ENCODE results near the gene CLIC6.
"Not testable (repeated sequence)": the region's sequence is repeated elsewhere in the genome, so short reads cannot be mapped to it uniquely, and the experiment has no call there.

Gene CLIC6

GRCh38 chr21:34653522-34653921, 15.3 kb upstream of the CLIC6 start:
- DNase-seq (ENCODE audit: low spot score), result no peak

DNA sequence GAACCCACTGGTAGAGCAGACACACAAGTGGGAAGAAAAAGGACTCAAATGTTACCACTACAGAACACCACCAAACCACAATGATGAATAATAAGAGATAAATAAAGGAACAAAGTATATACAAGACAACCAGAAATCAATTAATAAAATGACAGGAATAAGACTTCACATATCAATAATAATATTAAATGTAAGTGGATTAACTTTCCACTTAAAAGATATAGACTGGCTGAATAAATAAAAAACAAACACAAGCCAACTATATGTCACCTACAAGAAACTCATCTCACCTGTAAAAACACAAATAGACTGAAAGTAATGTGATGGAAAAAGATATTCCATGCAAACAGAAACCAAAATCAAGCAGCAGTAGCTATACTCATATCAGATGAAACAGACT, 6.9 kb upstream of the CLIC6 start:
- no peak for DNase-seq (ENCODE audit: low spot score)

- DNase-seq (ENCODE audit: low spot score), result no peak
These were observed 1.0 kb upstream of the CLIC6 start for GRCh38 chr21:34667761-34668160.

DNA sequence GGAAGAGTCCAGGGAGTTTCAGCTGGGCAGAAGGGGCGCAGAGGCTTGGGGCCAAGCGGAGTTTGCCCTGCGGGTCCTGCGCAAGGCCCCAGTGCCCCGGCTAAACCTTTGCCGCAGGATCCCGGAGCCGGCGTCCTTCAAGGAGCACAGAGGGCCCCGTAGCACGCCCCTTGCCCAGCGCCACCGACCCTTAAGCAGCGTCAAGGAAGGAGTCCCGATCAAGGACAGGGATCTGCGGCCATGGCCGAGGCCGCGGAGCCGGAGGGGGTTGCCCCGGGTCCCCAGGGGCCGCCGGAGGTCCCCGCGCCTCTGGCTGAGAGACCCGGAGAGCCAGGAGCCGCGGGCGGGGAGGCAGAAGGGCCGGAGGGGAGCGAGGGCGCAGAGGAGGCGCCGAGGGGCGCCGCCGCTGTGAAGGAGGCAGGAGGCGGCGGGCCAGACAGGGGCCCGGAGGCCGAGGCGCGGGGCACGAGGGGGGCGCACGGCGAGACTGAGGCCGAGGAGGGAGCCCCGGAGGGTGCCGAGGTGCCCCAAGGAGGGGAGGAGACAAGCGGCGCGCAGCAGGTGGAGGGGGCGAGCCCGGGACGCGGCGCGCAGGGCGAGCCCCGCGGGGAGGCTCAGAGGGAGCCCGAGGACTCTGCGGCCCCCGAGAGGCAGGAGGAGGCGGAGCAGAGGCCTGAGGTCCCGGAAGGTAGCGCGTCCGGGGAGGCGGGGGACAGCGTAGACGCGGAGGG, 520 bp downstream of the CLIC6 start:
- DNase-seq (ENCODE audit: low spot score), result no peak

DNA sequence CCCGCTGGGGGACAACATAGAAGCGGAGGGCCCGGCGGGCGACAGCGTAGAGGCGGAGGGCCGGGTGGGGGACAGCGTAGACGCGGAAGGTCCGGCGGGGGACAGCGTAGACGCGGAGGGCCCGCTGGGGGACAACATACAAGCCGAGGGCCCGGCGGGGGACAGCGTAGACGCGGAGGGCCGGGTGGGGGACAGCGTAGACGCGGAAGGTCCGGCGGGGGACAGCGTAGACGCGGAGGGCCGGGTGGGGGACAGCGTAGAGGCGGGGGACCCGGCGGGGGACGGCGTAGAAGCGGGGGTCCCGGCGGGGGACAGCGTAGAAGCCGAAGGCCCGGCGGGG, 1.1 kb downstream of the CLIC6 start:
- not testable (repeated sequence) for DNase-seq (ENCODE audit: low spot score)

GRCh38 chr21:34670220-34670961, 1.6 kb downstream of the CLIC6 start:
- no peak for DNase-seq (ENCODE audit: low spot score)

GRCh38 chr21:34670962-34671348, 2.2 kb downstream of the CLIC6 start:
- no peak for DNase-seq (ENCODE audit: low spot score)

DNA sequence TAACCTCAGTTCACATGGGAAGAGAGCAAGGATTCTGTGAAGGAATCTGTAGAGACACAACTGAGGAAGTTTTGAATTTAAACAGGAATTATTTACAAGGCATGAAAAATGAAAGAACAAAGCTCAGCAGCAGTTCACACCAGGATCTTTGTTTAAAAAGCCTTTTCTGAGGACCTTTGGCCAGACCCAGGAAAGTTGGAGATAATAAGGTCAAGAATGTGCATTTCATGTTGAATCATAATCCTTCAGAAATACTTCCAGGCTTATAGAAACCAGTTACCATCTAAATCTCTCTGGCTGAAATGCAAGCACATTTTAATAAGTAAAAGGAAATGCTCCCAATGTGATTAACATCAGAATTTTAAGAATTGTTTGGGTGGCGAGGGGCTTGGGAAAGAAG, 2.7 kb downstream of the CLIC6 start:
- no peak for DNase-seq (ENCODE audit: low spot score)

- DNase-seq (ENCODE audit: low spot score), result no peak
These were observed 3.1 kb downstream of the CLIC6 start for GRCh38 chr21:34671891-34672290.

DNA sequence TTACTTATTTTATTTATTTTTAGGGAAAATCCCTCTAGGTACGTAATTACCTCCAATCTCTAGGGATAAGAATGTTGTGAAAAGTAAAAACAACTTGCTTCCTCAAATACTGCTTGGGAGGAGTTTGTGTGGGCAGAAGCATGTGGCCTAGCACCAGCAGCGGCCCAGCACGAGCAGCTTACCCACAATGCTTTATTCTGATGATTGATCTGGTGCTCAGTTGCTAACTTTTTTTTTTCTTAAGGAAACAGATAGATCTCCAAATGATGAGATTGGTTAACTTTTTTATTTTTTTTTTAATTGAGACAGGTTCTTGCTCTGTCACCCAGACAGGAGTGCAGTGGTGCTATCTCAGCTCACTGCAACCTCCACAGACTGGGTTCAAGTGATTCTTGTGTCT, 4.2 kb downstream of the CLIC6 start:
- no peak for DNase-seq (ENCODE audit: low spot score)

- no peak for DNase-seq (ENCODE audit: low spot score)
These were observed 5.7 kb downstream of the CLIC6 start for GRCh38 chr21:34674468-34674867.

DNA sequence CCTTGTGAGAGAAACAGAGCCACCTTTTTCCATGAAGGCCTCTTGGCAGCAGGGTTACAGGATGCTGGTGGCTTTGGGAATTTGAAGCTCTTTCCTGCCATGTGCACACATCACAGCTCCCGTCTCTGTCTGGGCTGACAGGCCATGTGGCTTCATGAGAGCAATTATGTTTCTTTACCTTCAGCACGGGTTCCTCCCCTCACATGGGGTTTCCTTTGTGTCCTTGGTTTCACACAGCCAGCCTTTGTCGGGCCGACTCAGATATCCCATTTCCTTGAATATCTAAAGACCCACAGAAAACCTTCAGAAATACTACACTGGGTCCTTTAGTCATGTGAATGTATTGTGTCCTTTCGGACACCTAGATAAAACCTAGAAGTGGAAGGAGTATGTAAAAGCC, 7.1 kb downstream of the CLIC6 start:
- no peak for DNase-seq (ENCODE audit: low spot score)

DNA sequence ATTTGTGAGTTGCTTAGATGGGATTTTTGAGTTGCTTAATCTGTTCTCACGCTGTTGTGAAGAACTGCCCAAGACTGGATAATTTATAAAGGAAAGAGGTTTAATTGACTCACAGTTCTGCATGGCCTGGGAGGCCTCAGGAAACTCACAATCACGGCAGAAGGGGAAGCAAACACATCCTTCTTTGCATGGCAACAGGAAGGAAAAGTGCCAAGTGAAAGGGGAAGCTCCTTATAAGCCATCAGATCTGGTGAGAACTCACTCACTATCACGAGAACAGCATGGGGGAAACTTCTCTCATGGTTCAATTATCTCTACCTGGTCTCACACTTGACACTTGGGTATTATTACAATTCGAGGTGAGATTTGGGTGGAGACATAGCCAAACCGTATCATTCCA, 10.3 kb downstream of the CLIC6 start:
- no peak for DNase-seq (ENCODE audit: low spot score)

DNA sequence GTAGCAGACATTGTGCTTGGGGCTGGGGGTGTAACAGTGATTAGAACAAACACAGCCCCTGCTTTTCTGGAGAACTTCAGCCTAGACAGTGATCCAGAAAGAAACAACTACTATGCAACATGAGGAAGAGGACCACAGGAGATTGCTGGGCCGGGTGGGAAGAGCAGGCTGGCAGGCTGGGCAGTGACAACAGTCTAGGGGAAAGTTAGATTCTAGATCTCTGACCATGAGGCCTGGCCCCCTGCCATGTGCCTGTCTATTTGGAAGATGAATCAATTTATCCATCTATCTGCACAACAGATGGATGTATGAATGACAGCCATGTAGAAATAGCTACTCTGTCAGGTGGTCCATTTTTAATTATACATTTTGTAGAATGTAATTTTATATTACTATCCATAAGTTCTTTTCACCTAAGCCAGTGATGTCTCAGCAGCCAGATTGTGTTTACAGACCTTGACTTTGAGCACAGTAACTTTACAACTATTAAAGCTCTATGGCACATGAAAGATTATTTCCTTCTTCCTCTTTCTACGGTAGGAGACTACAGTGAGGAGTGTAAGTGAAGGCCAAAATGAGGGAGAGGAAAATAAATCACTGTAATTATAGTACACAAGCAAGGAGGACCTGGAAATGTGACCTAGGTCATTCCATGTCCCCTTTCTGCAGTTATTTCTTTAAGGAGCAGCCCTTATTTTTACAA, 15.5 kb downstream of the CLIC6 start:
- DNase-seq (ENCODE audit: low spot score), result no peak

DNA sequence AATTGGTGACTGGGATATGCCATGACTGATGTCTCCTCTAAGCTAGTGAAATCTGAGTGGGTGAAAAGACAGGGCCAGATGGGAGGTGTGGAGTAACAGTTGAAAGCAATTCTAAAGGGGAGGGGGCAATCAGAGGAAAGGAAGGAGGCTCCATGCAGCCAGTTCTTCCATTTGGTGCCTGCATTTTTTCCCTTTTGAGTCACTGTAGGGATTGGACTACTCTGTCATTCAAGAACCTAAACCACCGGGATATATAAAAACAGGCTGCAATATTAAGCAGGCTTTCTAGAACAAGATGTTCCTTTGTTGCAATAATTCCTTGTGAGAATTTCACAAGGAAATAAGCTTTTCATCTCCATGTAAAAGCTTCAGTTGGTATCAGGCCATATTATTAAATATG, 18.3 kb downstream of the CLIC6 start:
- no peak for DNase-seq (ENCODE audit: low spot score)

- no peak for DNase-seq (ENCODE audit: low spot score)
These were observed 19.0 kb downstream of the CLIC6 start for GRCh38 chr21:34687745-34688144.

DNA sequence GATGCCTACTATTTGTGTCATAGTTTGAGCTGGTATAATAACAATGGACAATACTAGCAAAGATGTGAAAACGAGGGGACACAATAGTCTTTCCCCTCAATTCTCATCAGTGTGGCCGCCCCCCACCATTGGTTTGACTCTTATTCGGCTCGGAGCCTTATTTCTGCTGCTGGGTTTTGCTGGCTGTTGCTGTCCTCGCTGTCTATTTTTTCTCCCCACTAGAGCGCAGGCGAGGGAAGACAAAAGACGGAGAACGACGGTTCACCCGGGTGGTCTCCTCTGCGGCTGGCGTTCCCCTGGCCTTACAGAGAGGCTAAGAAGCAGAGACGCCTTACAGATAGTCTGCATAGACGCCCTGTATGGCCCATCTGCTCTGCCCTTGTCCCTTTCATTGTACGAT, 19.4 kb downstream of the CLIC6 start:
- no peak for DNase-seq (ENCODE audit: low spot score)

DNA sequence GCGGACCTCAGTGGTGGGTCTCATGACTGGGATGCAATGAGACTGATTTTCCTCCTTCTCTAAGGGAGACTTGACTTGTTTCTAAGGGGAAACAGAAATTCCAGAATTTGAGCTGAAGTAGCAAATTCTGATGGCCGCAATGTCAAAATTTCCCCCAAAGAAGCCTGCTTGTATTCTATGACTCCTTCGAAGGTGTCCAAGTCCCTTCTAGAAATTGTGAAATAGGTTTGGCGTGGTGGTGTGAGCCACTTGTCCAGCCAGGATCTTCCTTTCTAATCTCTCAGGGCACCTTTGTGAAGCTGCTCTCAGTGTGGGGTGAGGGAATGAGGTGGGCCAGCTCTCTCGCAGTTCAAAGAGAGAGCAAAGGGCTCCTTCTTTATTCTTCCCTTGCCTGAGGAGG, 19.9 kb downstream of the CLIC6 start:
- DNase-seq (ENCODE audit: low spot score), result no peak

DNA sequence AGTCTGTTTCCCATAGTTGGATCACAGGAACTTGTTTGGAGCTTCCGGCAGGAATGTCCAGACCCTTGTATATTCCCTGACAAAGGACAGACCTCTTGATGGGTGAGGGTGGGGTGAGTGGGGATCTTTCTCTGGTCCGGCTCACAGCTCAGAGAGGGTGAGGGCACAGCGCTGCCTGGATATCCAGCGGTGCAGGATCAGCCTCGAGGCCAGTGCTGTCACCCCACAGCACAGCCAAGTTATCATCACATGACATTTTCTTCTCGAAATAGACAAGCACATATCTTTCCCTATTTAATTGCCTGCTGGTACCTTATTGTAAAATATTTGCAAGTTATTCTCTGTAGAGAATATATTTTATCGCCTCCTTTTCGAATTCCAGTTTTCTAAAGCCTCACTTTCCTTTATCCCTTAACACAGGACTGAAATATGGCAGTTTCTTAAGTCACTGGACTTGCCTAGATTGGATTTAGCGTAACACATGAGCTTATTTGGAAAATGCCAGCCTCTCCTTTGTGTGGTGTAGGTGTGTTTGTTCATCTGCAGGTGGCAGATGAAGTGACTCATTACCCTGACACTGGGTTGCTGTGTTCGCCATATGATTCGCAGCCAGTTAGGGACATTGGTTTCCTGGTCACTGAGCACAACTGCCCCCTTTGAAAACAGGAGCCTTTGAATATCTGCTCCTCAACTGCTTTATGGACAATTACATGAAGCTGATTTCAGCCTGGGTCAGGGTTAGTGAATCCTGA, 21.4 kb downstream of the CLIC6 start:
- no peak for DNase-seq (ENCODE audit: low spot score)

DNA sequence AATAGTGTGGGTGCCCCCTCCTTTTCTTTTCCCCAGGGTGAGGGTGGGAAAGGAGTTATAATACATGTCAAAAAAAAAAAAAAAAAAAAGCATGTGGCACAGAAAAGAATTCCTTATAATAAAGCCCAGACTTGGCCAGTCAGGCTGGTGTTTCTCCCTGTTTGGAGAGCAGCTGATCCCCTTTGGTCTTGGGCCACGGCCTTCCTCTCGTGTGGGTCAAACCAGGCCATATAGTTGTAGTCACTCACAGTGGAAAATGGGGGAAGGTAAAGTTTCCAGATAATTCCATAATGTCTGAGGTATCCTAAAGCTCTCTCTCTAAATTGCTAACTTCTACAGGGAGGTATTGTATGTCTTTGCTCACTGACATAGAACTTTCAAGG, 22.0 kb downstream of the CLIC6 start:
- DNase-seq (ENCODE audit: low spot score), result no peak

DNA sequence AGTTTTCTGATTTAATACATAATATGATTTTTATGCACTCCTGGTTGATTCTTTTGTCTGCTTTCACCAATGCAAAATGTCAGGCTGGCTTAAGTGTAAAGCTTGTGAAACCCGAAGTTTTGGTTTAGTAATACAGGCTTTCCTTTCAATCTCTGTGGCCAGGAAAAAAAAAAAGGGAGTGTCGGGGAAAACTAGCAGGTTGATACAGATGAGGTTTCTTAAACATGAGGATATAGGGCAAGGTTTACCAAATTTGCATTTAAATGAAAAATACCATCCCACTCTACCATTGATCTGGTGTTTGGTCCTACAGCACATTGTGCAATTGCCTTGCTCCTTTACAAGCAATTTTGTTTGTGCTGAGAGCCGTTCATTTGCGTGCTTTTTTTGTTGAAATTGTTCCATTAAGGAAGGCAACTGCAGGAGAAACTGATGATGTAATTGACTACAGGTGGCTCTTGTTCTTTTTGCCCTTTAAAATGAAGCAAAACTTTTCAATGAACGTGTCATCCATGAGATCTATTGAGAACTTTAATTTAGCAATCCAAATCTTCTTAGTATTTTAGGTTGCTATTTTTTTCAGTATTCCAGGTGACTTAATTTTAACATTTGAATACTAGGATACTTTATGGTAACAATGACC, 22.7 kb downstream of the CLIC6 start:
- no peak for DNase-seq (ENCODE audit: low spot score)

DNA sequence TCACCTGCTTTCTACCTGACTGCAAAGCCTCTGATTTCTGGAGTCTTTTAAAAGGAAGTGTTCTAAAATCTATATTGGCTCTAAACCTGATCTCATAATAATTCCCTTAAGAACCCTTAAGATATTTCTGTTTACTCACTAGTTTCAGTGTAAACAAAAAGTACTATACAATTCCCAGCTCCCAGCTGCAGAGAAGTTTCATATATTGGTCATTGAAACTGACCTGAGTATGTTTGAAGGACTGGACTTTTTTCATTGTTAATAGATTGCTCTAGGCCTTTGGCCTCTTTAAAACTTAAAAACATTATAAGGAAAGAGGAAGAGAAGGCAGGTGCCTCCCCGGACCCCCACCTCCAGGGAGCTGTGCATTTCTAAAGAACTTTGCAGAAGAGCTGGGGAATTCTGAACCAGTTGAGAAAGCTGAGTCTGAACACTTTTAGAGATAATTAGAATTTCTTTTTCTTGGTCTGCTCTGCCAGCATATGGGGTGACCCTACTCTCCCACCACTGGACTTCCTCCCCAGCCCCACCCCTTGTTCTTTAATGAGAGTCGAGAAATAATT, 23.7 kb downstream of the CLIC6 start:
- DNase-seq (ENCODE audit: low spot score), result no peak
